ENCODE data around the gene SIRPA.

Gene SIRPA

DNA sequence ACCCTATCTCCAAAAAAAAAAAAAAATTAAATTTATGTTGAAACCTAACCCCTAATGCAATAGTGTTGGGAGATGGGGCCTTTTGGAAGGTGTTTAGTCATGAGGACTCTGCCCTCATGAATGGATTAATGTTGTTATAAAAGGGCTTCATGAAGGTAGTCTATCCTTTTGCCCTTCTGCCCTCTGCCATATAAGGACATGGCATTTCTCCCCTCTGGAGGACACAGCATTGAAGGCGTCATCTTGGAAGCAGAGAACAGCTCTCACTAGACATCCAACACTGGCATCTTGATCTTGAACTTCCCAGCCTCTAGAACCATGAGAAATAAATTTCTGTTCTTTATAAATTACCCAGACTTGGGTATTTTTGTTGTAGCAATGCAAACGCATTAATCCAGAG is 63.2 kb downstream of the SIRPA start:
- intact Hi-C loops (cut with DNase I): no loop called here

GRCh38 chr20:1959156-1959555 is 63.9 kb downstream of the SIRPA start:
- DNase-seq: no peak
- intact Hi-C loops (cut with DNase I): no loop called here

More for the DNA sequence above, 63.2 kb downstream of the SIRPA start:
- no peak for DNase-seq

DNA sequence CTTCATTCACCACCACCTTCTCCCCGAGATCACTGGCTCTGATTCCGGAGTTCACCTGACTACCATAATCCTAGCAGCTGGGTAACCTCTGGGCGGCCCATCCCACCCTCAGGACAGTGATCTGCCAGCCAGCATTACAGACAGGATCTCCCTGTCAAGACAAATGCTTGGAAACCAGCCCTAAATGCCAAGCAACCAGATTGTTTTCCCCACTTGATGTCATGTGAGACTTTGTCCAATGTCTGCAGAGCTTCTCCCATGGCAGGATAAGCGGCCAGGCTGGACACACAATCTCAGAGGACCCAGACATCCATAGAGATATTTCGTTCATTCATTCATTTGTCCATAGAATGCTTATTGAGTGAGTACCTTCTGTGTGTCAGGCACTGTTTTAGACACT is 66.2 kb downstream of the SIRPA start:
- DNase-seq: no peak
- intact Hi-C loops (cut with DNase I): no loop called here

DNA sequence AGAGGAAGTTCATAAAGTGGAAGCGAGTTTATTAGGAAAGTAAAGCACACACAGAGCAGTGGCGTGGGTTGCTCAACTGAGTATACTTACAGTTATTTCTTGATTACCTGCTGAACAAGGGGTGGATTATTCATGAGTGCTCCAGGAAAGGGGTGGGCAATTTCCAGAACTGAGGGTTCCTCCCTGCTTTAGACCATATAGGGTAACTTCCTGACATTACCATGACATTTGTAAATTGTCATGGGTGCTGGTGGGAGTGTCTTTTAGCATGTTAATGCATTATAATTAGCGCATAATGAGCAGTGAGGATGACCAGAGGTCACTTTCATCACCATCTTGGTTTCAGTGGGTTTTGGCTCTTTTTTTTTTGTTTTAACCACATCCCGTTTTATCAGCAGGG is 68.9 kb downstream of the SIRPA start:
- DNase-seq: no peak
- intact Hi-C loops (cut with DNase I): loop anchor here (2.0 kb wide), 1 partner anchor 209 kb away; no protein-coding TSS in a partner anchor

DNA sequence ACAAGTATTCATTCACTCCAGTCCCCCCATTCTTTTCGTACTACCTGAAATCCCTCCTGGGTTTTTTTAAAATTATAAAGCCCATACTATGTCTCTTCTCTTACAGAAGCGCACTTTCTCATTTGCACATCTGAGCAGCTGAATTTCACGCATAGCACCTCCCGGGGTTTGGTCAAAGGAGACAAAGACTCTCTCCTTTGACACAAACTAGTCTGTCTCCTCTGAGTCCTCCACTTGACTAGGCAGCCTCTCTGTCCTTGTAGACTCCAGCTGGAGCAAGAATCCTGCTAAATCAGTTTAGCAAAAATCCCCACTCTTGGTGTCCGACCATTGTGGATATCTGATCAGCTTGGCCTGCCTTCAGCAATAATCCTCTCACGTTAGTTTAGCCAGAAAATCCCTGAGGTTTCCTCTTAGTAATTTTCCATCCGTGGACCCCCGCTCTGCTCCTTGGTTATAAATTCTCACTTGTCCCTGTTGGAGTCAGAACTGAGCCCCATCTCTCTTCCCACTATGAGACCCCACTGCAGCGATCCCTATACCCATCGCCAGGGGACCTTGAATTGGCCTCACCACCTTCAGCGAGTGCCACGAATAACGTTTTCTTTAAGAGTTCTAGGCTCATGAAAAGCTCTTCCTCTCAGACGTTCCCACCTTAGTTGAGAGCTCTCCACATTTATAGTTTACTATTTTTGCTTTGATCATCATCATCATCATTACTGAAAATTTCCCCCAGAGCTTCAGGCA is 69.6 kb downstream of the SIRPA start:
- intact Hi-C loops (cut with DNase I): loop anchor here (2.0 kb wide), 1 partner anchor 208 kb away; no protein-coding TSS in a partner anchor
- no peak for DNase-seq

- DNase-seq: peak; percentile 72 to 94 (median 87)
- intact Hi-C loops (cut with DNase I): loop anchor here (2.0 kb wide), 1 partner anchor 207 kb away; no protein-coding TSS in a partner anchor
Observed at GRCh38 chr20:1965520-1966351, 70.5 kb downstream of the SIRPA start.

- no peak for DNase-seq
- intact Hi-C loops (cut with DNase I): no loop called here
Observed at GRCh38 chr20:1968964-1969363, 73.8 kb downstream of the SIRPA start.

GRCh38 chr20:1971893-1972586 is 76.8 kb downstream of the SIRPA start:
- no peak for DNase-seq
- intact Hi-C loops (cut with DNase I): no loop called here

DNA sequence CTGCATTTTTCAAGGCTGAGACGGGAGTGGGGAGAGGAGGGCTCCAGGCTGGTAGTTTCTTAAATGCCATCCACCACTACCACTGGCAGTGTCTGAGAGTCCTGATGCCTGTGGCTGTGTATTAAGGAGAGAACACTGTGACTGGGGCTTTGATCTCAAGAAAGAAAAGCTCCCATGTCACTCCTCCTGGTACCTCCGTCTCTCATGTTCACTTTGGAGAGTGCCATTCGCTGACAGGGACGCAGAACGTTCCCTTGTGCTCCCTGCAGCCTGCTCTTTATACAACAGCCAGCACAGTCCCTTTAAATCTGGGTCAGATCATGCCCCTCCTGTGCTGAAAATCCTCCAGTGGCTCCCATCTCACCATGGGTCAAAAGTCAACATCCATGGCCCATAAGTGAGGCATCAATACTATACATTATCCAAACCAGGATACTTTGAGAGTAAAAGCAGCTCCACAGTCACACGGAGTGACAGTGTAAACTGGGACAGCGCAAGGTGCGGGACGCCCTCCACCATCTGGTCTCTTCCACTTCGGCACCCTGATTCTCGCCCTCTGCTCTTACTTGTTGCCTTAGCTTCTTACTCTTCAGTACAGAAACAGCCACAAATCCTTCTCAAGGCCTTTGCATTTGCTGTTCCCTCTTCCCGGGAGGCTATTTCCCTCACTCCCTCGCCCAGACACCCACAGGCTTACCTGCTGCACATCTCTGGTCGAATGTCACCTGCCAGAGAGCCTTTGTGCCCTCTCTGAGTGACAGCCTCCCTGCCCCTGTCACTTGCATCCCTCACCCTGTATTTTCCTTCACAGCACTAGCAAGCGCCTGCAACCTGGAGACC is 78.6 kb downstream of the SIRPA start:
- no peak for DNase-seq
- intact Hi-C loops (cut with DNase I): no loop called here

GRCh38 chr20:1975291-1975690 is 80.1 kb downstream of the SIRPA start:
- DNase-seq: no peak
- intact Hi-C loops (cut with DNase I): no loop called here

- DNase-seq: no peak
- intact Hi-C loops (cut with DNase I): no loop called here
Observed at GRCh38 chr20:1979106-1979778, 84.0 kb downstream of the SIRPA start.

DNA sequence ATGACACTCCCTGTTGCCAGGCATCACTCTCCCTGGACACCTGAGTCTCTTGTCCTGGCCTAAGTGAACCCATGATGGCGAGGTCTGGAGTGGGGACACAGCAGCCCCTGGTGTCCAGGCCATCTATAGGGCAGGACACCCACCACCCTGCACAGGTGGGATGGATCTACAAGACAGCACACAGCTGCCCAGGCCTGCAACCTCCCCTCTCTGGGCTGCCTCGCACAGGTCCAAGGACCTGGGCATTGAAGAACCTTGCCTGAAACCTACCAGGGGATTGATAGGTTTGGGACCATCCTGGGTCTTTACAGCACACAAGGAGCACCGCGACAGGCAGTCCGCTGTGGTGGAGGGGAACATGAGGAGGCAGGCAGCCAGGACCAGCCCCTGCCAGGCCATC is 87.5 kb downstream of the SIRPA start:
- intact Hi-C loops (cut with DNase I): no loop called here
- no peak for DNase-seq

DNA sequence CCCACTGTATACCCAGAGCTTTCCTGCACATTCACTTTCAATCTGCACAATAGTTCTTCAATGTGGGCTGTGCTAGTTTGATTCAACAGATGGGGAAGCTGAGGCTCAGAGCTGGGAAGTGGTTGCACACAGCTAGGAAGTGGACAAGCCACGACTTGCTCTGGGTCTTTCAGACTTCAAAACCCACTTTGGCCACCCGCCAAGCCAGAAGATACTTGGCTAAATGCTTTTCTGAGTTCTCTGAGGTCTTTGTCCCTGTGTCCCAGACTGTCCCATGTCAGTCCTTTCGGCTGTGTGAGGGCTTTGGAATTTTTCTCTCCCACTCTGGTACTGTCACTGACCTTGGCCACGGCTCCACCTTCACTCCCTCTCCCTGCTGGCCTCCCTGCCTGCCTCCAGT is 88.1 kb downstream of the SIRPA start:
- peak in 16 of 42 donors; percentile 15 to 61 (median 36) for DNase-seq
- intact Hi-C loops (cut with DNase I): no loop called here

GRCh38 chr20:1987826-1988225 is 92.6 kb downstream of the SIRPA start:
- no peak for DNase-seq
- intact Hi-C loops (cut with DNase I): no loop called here
